GM18909 (cell line): Measurements from ENCODE around the gene CLTCL1.
A peak's percentile ranks its signal among the peaks of the same experiment; 100 is the strongest.

Experiments used
- ATAC-seq: cut with Tn5 transposase; IDR thresholded peaks from one replicate; pipeline ENCODE4 v1.9.1; 2021; ENCODE audit warnings: mild to moderate bottlenecking; ENCODE audit not compliant: unreplicated experiment, poor library complexity

Gene CLTCL1

DNA sequence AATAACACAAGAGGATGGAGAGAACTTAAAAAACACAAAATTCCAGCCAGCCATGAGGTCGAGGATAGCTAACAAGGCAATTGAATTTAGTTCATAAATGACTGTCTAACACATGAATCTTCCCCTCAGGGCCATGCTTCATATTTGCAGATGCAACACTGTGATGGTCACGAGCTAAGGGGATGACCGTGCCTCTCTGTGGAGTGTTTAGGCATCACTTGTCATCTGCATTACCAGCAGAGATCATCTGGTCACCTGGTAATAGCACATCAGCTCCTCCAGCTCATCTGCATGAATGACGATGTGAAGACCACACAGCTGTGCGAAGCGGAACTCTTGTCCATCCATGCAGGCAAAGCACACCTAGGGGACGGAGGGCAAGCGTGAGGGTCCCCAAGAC, 92.0 kb downstream of the CLTCL1 start:
- no peak for ATAC-seq

DNA sequence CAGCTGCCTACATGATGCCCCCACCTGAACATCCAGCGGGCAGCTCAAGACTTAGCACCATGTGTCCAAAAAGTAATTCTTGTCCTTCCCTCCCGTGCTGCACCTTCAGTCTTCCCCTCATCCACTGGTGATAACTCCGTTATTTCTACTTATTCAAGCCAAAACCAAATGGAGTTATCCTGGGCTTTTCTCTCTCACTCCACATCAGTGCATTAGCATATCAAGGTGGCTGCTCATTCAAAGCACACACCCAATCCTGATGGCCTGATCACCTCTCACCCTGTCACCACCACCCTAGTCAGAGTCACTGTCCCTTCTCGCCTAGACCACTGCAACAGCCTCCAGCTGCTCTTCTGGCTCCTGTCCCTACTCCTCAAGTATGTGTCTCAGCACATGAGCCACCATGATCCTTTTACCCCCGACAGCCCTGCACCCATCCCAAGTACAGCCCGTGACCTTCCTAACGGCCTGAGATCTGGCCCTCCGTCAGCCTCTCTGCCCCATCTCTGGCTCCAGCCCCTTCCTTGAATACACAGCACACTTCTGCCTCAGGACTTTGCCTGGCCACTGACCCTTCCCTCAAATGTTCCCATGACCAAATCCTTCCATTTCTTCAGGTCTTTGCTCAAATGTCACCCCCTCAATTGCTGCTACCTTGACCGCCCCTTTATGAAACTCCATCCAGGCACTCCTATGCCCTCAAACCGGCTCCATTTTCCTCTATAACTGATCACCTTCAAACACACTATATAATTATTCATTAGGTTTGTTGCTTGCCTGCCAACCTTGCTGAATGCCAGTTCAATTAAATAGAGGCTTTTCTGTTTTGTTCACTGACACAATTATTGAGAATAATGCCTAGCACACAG, 93.3 kb downstream of the CLTCL1 start:
- ATAC-seq = no peak

DNA sequence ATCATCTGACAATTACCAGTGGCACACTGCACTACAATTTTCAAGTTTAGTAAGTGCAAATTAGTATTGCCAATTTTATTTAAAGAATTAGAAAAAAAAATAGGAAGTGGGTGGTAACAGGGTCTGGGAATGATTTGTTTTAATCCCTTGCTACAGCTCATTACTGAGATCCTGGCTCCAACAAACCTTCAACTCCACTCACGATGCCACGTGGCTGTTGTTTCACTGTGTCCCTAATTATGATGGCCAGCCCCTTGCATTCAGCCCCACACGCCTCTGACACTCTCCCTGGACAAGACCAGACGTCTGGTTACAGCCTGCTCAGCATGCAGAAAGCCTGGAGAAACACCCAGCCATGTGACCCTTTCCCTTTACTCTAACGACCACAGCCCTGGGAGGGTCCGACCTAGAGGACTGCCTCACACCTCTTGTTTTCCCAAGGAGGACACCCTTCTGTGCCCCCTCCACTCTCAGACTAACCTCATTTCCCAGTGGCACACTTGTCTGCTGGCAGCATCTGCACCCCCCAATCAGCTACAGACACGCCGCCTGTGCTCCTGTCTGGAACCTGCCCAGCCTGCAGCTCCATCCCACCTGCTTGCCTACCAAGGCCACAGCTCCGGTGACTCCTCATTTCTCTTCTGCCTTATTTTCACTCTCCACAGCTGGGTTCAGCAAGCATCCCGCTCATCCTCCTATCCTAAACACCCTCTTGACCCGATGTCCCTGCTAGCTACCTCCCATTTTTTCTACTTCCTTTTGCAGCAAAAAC, 94.5 kb downstream of the CLTCL1 start:
- no peak for ATAC-seq

DNA sequence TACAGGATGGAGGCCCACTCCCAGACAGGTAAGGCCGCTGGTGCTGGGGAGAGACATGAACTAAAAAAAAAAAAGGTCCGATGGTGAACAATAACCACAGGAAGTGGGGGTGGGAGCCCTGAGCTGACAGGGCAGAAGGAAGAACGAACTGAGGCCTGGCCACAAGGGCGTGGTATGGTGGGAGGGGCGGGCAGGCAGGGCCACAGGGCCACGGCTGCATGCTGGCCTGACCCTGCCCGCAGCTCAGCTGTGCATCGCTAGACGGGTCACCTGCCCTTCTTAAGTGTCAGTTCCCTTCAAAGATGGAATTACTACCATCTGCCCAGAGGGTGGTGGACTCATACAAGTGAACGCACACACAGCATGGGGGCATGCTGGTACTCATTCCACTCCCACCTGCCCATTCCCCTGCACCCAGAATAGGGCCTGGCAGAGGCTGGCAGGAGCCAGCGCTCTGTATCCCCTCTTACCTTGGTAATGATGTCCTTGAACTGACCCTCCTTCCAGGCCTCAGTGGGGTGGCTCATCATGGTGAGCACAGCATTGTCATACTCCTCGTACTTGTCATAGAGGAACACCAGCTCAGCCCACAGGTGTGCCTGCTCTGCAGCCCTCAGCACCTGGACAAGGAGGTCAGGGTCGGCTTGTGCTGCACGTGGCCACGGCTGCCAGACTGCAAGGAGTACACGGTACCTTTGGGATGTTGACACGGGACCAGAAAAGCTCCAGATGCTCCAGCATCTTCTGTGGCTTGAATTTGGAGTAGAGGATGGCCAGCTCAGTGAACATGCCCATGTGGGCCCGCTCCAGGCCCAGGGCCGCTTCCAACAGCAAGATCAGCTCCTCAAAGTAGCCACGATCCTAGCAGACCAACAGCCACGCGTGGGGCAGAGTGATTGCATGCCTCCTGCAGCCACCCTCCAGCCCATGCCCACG, 95.5 kb downstream of the CLTCL1 start:
- ATAC-seq = no peak

DNA sequence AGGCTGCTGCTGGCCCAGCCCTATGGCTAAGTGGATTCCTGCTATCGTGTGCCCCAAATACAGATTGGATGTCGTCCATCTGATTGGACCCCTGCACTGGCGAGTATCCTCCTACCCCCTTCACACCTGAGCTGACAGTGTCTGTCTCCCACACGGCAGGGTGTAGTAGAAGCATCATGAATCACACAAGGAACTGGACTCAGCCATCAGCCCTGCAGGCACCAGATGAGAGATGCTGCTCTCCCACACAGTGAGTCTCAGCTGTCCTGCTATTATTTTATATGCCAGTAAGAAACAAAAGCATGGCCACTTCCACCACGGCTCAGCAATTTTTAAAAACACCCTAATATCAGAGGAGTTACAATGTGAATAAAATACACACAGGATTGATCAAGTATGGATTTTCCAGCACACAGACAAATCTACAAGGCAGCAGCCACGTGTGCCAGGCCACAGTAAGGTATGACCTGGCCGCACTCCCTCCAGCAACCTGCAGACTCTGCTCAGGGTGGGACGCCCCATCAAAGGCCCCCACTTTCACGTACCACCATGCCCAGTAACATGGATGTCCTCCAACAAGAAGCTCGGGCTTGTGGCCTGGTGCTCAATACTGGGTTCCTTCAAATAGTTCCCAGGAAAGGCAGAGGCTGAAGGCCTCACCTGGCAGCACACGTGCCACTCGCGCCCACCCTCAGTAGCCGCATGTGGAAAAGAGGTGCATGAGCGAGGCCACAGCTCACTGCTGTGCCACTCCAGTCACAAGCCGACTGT, 96.6 kb downstream of the CLTCL1 start:
- no peak for ATAC-seq

DNA sequence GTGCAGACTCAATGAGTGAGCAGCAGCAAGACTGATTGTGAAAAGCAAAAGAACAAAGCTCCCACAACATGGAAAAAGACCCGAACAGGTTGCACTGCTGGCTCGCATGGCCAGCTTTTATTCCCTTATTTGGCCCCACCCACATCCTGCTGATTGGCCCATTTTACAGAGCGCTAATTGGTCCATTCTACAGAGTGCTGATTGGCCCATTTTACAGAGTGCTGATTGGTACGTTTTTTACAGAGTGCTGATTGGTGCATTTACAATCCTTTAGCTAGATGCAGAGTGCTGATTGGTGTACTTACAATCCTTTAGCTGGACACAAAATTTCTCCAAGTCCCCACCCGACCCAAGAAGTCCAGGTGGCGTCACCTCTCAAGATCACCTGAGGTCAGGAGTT, 97.6 kb downstream of the CLTCL1 start:
- no peak for ATAC-seq

DNA sequence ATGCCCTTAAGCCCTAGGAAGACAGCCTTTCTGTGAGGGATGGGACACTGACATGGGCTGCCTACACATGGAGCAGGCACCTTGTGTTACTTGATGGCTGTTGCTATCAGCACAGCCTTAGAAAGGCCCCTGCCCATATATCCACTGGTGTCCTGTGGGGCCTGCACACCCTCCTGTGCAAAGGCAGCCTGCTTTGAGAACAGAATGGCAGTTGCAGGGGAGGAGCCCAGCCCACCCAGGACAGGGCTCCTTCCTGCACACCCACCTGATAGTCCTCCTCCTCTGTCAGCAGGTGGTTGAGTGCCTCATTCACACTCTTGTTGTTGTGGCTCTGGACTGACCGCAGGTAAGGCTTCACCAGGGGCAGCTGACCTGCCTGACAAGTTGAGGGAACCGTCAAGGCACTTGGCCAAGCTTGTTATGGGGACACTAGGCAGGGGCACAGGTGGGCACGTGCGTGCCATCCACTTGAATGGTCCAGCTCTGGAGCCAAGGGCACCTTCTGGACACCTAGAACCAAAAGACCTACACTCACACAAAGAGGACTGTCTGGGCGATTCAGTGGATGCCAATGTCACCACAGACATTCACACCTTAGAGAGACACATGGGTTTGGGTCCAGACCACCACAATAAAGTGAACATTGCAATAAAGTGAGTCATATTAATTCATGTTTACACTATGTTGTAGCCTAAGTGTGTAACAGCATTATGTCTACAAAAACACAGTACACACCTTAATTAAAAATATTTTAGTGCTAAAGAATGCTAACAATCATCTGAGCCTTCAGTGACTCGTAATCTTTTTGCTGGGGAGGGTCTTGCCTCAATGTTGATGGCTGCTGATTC, 103.6 kb downstream of the CLTCL1 start:
- no peak for ATAC-seq

DNA sequence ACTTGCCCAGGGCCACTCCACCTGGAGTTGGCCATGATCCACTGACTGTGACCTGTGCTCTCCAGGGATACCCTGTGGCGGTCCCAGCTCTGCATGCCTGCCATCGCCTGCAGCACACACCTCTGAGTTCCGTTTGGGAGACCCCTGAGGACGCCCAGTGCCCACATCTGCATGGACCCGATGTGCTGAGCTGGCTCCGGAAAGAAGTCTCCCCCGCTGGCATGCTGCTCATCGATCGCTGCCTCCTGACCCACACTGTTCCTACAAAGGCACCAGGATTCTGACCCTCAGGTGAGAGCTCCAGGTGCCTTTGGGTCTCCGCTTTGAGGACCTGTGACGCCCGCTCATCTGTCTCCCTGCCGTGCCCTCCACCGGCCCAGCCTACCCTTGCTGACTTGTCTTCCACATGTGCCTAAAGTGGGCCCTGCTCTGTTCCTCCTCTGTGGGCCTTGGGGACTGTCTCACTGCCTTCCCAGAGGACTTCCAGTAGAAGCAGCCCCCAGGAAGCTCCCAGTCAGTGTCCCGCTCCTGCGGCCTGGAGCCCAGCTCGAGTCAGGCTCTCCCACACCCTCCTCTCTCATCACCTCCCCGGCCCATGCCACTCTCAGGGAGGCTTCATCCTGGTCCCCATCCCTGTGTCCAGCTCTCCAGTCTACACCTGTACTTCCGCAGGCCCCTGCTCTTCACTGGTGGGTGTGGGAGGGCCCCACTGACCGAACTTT, 107.1 kb downstream of the CLTCL1 start:
- no peak for ATAC-seq

DNA sequence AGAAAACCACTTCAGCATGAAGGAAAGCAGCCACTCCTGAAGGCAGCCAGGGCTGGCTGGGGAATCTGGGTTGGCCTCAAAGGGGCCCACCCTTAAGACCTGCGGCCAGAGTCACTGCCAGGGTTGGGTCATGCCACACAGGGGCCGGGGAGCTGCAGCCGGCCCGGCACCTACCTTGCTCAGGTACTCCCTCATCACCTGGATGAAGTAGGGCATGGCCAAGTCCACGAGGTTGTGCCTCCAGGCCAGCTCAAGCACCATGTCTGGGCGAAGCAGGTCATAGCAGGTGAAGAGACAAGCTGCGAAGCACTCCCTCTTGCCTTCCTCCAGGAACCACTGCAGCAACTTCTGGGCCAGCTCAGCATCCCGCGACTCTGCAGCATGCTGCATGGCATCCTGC, 108.3 kb downstream of the CLTCL1 start:
- ATAC-seq = no peak

DNA sequence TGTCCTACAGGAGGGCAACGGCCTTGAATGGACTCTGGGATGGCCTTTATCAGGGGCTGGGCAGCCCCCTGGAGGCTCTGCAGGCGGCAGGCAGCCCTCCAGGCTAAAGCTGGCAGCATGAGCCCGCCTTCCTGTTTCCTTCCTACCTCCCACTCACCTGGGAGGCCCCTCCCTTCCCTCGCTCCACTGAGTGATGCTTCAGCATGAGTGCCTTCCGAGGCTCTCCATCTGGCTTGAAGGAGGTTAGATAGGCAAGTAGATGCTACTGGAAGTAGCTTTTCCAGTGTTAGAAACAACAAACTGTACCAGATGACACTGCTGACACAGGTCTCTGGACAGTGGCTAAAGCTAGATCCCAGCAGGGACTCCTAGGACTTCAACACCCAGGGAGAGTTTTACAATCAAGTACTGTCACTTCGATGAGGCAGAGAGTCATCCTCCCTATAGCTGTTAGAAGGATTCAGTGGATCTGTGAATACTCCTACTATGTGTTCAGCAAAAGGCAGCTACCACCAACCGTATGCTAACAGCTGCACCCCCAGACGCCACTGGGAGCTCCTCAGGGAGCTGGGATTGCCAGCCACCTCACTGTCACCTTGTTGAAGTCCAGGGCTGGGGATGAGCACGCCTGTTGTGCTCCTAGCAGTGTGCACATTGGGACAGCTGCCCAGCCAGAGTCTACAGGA, 108.9 kb downstream of the CLTCL1 start:
- ATAC-seq = no peak

DNA sequence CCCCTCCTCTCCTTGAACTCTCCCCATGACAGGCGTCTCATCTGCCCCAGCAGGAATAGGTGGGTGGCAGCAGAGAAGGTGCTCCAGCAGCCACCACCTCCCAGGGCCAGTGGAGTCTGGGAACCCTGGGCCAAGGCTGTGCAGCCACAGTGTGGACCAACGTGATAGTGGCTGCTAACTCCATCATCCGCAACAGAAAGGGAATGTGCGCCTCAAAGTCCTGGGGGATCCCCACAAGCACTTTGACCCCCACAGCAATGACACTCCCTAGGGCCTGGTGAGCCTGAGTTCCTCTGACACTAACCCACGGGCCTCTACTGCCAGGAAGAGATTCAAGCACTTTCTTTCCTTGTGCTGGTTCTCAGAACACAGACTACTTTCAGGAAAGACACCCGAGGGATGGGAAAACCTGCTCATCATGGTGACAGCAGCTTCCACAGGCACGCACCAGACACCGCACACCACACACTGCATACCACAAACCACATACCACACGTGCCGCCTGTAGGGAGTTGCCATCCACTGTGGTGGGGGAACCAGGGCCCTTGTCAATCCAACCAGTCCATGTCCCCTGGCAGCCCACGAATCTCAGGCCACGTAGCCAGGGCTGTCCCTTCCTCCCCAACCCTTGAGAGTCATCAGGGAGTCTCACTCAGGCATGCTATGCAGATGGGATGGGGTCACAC, 109.6 kb downstream of the CLTCL1 start:
- no peak for ATAC-seq

DNA sequence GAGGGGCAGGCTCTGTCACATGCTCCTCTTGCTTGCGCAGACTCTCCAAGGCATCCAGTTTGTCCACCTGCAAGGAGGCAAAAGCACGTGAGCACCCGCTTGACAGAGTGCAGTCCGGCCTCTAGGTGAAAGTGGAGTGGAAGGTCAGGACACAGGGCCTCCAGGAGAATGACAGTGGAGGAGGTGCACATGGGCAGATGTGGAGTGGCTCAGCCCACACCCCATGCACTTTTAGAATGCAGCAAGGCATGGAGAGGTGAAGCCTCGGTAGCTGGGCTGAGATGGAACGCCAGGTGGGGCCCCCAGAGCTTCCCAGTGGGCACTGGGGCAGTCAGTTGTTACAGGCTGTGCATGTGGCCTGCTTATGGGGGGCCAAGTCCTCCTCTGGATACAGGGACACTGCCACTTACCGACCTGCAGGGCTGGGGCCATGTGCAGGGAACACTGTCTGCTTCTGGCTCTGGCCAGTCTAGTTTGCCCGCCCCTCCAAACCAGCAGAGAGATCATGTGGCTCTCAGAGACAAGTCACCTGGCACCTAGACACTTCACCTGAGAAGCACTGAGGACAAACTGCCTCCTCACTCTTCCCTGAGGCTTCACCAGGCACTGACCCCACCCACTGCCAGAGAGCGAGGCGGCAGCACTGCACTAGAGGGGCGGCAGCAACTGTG, 110.6 kb downstream of the CLTCL1 start:
- ATAC-seq = no peak

DNA sequence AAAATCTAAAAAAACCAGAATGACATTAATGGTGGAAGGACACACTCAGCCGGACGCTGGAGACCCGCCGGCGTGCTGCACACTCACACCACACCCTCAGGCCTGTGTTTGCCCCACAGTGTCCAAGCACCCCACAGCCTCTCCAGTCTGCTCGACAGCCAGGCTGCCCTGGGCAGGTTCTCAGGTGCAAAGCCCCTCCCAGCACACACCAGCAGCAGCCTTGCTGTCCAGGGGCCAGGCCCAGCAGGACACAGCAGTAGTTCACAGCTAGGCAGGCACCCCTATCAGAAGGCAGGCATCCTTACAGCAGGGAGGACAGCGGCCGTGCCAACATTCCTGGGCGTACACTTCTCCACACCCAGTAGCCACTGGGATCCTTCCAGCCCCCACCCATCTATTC, 111.3 kb downstream of the CLTCL1 start:
- no peak for ATAC-seq

DNA sequence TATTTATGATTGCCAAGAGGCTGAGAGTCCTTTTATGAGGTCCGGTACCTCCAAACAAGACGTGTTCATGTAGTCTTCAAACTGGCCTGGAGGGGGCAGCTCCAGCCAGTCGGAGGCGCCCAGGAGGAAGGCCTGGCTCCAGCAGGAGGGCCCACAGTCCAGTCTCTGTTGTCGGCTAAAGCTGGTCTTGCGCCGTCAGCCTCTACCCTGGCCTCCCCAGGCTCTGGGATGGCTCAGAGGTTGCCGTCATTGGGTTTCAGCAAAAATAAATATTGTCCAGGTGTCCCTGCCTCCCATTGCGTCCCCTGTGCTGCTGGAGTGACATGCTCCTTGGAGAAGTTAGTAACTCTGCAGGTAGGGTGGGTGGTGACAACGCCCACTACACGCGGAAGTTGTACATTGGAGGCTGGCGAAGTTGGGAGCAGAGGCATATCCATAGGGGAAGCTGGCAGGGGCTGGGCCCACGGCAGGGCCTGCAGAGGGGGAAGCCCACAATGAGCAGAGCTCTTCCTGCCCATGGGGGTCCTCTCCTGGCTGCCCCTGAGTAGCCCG, 111.9 kb downstream of the CLTCL1 start:
- ATAC-seq = peak; percentile 44

DNA sequence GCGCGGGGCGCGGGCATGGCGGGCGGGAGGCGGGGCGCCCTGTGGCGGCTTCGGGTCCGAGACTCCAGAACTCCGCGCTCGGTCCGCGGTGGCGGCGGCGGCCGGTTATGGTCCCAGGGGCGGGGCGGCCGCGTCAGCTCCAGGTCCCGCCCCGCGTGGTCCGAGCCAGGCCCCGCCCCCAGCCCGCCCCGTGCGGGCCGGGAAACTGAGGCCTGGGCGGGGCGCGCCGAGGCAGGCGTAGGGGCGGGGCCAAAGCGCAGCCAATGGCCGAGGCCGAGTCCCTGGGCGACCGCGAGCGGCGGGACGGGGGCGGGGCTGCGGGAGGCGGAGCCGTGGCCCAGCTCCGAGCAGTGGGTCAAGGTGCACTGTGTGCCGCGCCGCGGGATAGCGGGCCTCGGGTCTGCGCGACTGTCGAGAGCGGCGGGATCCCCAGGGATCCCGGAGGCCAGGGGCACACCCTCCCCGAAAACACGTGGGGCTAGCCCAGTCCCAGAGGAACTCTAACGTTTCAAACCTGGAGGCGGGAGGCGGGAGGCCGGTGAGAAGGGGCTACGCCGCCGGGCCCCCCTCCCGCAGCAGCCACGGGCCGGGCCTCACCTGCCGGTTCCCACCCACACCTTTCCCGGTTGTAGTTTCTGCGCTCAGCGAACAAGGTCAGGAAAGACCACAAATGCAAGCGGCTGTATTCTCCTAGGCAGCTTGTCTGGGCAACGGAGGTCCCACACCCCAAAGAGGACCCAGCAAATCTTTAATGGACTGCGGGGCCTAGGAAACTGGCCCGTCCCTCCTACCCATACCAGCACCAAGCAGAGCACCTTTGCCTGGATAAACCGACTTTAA, 112.6 kb downstream of the CLTCL1 start, which contains the start of gene SLC25A1:
SLC25A1 (minus strand) TSS at position 80 of the 840 bp plus-strand sequence; CDS start at position 17, 63 bp downstream.
- peak; percentile 69 for ATAC-seq
